Activated T-cell treated with anti-CD3 and anti-CD28 coated beads, Interleukin-2, amount 50 U/mL, for 4 hours (primary cell): ENCODE results near the gene FNDC8. TPM values are rescaled to one million over a fixed set of nuclear protein-coding genes. Genes with fewer than 3 reads are reported as not detected.

Experiments used
- total RNA-seq, 3 donors: library from RNA; stranded (reverse); gene quantifications; one replicate each; pipeline ENCODE4 v1.2.1, GENCODE V29; 2021

FNDC8 gene
- total RNA-seq, 3 donors from 2014 or later = not detected

Other genes with a start within 250 kb of the FNDC8 start
- 1 to 10 TPM in 1 of 3 donors, under 1 TPM in 2; 0.51 to 1.0 (median 0.95) TPM for gene CCT6B, start 160.2 kb upstream of the FNDC8 start, total RNA-seq
- gene ZNF830, start 160.1 kb upstream of the FNDC8 start, total RNA-seq = 10 to 100 TPM; 22.7 to 24.5 (median 22.8) TPM
- gene LIG3, start 141.1 kb upstream of the FNDC8 start, total RNA-seq = 10 to 100 TPM; 54.3 to 63.9 (median 58.2) TPM
- gene RFFL, start 57.9 kb upstream of the FNDC8 start, total RNA-seq = 10 to 100 TPM; 19.6 to 28.2 (median 20.3) TPM
- gene RAD51D, start 1.8 kb upstream of the FNDC8 start, total RNA-seq = 10 to 100 TPM; 20.6 to 24.5 (median 23.4) TPM
- 10 to 100 TPM; 72.8 to 85.7 (median 85.3) TPM for gene NLE1, start 20.7 kb downstream of the FNDC8 start, total RNA-seq
- not detected for gene UNC45B, start 26.2 kb downstream of the FNDC8 start, total RNA-seq
- not detected for gene SLC35G3, start 72.8 kb downstream of the FNDC8 start, total RNA-seq
- 10 to 100 TPM in 1 of 3 donors, 1 to 10 TPM in 2; 5.2 to 16.2 (median 8.0) TPM for gene SLFN5, start 121.5 kb downstream of the FNDC8 start, total RNA-seq